HG03280 (cell line): Measurements from ENCODE around the gene MAPK8.
A peak's percentile ranks its signal among the peaks of the same experiment; 100 is the strongest.

Experiments
- ATAC-seq: cut with Tn5 transposase; IDR thresholded peaks from one replicate; pipeline ENCODE4 v1.9.1; 2021; ENCODE audit warnings: mild to moderate bottlenecking, moderate library complexity; ENCODE audit not compliant: unreplicated experiment

The MAPK8 gene

DNA sequence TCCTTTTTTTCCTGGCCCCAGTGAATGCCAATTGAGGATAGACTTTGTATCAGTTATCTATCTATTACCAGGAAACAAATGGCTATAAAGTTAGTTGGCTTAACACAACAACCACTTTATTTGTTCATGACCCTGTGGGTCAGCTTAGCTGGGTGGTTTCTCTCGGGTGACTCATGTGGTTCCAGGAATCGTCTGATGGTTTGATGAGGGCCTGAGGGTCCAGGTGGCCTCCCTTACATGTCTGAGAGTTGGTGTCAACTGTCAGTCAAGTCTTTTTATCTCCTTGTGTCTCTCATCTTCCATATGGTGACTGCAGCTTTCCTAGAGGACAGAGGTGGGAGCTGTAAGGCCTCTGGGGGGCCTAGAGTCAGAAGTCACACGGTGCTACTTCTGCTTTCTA, 15.3 kb upstream of the MAPK8 start:
- no peak for ATAC-seq

DNA sequence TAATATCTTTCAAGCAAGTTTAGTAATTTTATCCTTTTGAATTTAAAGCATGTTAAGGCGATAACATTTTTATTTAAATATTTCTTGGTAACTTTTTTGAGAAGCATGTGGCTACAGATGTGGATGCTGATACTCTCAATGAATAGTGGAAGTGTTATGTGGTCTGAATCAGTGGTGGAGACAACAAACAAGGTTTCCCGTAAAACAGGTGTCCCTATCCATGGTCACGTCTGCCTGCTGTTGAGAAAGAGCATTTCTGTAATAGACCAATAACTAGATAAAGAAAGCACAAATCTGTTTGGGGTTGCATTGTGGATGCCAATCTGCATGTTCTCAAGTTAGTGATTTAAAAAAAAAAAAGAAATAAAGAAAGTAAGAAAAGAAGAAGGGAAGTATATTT, 13.9 kb upstream of the MAPK8 start:
- no peak for ATAC-seq

DNA sequence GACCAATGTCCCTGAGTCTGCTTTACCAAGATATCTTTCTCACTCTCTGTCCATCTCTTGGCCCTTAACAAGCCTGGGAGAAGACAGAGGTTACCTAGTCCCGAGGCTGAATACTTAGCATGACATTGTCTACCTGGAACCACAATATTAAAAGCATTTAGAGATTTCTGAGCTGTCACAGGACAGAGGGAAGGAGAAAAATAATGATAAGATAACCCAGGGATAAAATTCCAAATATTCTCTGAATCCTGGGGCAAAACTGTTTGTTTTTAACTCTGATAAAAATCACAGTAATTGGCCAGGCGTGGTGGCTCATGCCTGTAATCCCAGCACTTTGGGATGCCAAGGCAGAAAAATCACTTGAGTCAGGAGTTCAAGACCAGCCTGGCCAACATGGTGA, 12.0 kb upstream of the MAPK8 start:
- ATAC-seq: no peak

DNA sequence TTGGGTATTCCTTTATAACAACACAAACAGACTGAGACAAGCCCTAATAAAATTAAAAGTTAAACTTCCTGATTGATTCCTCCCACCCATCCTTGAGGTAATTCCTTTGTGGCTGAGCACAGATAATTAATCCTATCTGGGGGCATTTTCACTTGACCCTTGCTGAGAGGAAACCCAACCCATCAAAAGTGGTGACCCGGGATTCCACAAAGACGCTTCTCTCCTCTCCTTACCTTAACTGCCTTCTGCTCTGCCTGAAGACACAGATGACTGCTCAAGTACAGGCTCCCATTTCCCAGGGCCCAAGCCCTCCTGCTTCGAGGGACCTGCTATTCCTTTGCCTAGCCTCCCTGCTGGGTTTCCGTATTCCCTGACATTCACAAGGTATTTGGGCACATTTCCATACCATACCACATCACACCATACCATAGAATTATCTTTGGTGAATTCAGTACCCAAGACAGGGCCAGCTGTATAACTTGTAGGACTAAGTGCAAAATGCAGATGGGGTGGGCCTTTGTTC, 9.8 kb upstream of the MAPK8 start:
- no peak for ATAC-seq

DNA sequence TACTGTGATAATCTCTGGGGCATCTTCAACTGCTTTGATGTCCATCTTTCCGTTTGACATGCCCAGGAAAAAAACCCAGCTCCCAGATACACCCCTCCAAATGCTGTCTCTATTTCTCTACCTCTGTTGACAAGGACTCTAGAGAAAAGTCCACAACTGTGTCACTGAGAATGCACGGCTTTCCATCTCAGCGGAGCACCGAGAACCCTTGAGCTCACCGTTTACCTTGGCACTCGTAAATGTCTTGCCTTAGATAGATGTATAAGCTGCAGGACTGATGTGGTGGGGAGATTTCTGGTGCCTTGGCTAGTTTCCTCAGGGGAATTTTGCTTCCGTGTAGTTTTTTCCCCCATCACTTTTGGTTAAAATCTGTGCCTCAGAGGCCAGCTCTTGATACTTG, 7.4 kb upstream of the MAPK8 start:
- no peak for ATAC-seq

DNA sequence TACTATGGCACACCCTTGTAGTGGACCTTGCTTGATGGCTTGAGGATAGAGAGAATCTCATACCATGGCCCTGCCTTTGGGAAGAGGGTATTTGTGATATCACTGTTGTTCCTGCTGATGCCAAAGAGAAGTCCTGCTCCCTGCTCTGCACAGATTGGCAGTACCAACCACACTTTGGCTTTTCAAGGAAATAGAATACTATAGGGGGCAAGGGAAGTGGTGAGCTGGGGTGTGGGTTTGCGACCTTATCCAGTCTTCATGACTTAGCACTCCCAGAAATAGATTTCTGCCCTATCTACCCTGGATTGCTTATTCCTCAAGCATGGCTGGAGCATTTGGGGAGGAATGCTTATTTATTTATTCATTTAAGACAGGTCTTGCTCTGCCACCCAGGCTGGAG, 6.8 kb upstream of the MAPK8 start:
- no peak for ATAC-seq

DNA sequence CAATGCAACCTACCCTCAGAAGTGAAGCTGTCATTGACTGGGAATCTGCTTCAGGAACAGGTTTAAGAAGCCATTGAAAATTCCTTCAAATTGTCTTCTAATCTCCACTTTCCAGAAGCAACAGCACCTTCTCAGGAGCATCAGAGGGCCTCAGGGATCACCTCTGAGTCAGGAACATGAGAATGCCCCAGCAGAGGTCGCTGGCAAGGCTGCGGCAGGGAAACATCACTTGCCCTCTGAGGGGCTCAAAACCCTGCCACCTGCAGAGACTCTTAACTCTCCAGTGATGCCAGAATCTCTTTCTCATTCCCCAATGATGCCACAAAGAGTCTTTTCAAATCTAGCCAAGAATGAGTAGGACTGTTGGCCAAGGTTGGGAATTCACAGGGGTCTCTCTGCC, 5.9 kb upstream of the MAPK8 start:
- no peak for ATAC-seq

DNA sequence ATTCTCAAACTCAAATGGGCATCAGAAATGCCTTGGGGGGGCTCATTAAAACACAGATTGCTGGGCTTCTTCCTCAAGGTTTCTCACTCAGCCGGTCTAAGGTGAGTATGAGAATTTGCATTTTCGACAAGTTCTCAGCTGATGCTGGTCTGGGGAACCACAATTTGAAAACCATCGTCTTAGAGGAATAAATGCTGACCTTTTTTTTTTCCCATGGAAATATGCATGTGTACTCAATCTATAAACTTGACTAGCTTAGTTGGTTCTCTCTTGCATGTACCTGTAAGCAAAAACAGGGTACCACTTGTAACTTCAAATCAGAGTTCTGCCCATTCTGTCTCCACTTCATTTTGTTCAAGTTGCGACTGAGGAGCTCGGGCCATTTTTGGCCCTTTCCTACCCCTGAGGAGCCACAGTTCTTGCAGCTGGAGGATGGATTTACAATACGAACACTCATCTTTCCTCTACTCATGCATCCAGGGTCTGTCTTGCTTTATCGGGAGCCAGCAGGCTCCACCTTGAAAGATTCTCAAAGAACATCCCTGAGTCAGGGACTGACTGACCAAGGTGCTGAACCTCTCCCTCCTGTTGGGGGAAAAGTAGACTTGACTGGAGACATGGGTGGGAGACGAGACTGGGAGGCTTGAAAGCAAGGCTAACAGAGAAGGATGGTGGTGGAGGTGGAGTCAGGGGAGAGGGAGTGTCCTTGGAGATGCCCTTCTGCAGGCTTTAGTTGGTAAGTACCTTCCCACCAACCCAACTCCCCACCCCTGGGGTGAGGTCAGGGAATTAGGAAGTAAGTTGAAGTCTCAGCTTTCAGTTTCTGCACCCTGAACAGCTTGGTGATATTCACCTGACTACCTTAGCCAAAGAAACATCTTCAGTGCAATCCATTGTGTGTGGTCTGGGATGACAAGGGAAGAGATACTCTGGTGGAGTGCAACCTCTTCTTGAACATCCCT, 3.7 kb upstream of the MAPK8 start:
- no peak for ATAC-seq

DNA sequence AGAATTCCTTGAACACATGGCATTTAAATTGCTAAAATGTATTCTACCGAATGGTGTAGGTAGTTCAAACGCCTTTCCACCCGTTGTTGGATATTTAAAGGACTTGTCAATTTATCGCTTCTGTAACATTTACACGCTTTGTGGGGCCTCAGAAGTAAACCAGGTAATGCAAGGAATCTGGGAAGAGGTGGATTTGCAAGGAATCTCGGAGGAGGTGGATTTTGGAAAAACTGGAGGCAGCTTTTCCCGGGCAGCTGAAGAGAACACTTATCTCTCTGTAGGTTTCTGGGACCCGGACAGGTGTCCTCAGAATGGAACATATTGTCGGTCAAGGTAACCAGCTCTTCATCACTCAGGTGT, 592 bp upstream of the MAPK8 start:
- ATAC-seq: no peak

DNA sequence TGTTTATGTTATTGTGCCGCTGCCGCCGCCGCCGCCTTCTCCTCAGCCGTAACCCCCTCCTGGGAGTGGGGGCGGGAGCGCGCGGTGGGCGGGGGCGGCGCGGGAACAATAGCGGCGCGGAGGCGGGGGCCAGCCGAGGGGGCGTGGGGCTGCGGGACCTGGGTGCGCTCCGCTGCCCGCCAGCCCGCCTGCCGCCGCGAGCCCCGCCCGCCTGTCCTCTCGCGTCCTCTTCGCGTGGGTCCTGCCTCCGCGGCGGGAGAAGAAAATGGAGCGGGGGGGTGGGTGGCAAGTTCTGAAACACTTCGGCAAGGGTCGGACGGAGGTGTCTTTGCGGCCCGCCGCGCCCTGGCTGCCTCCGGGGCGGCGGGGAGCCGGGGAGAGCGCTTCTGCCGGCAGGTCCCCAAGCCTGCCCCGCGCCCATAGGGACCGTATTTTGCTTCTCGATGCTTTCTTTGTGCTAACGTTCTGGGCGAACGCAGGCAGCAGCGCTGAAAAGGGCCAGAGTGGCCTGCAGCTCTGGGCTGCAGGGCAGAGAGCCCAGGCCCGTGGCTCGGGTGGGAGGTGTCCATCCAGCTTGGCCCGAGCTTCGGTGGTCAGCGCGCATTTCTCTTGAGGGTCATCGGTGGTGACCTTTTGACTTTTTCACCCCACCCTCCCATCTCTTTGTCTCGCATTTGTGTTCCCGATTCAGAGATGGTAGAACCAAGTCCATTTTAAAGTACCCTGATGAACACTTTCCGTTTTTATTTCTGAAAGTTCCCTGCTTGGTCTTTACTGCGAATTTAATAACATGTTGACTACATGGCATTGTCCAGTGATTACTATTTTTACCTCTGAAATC, 613 bp downstream of the MAPK8 start:
- peak; percentile 30 for ATAC-seq

DNA sequence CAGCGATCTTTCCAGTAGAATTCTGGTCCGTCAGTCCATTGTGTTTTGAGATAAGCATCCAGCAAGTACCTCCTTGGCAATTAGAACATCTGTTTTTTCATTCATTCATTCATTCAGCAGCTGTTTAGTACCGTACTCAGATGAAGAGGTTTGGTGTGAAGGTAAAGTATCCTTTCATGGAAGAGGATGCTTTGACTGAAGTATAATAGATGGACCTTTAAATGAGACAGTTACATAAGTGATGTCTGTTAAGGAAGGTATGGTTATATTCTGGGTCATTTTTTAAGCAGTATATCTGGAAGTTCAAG, 1.2 kb downstream of the MAPK8 start:
- ATAC-seq: no peak

DNA sequence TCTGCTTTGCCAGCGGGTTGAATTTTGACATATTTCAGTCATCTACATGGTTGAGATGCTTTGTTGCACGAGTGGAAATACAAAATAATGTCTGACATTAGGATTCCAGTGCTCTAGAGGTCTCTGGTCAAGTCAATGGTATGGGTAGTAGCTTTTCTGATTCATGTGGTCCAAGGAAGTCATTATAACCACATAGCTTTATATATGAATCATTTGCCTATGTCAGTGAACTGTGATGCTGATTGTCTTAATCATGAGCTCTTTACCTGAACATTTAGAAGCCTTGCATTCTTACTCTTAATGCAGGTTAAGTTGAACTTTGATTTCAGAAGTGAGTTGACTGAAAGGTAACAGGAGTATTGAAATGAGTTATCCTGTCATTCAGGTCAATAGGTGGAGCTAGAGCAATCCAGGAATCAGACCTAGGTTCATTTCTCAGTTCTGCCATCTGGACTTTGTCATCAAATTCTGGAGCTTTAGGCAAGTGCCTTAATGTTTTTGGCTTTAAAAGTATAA, 3.3 kb downstream of the MAPK8 start:
- ATAC-seq: no peak

DNA sequence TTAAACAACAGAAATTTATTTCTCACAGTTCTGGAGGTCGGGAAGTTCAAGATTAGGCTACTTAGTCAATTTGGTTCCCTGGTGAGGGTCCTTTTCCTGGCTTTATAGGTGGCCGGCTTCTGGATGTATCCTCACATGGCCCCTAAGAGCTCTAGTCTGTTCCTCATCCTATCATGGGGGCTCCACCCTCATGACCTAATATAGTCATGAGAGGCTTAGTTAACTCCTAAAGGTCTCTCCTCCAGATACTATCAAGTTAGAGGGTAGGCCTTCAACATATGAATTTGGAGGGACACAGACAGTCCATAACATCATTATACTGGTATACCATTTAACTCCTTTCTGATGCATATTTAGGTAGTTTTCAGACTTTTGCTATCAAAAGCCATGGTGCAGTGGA, 7.6 kb downstream of the MAPK8 start:
- no peak for ATAC-seq

DNA sequence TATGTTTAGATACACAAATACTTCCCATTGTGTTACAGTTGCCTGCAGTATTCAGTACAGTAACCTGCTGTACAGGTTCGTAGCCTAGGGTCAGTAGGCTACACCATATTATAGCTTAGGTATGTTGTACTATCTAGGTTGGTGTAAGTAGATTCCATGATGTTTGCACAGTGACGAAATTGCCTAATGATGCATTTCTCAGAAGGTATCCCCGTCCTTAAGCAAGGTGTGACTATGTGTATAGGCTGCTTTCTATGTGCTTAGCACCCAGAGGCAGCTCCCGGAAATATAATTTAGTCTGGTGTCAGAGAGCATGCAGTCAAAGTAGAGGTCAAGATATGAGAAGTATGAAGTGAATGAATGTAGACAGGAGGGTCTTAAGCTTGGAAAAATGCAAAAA, 9.8 kb downstream of the MAPK8 start:
- no peak for ATAC-seq

DNA sequence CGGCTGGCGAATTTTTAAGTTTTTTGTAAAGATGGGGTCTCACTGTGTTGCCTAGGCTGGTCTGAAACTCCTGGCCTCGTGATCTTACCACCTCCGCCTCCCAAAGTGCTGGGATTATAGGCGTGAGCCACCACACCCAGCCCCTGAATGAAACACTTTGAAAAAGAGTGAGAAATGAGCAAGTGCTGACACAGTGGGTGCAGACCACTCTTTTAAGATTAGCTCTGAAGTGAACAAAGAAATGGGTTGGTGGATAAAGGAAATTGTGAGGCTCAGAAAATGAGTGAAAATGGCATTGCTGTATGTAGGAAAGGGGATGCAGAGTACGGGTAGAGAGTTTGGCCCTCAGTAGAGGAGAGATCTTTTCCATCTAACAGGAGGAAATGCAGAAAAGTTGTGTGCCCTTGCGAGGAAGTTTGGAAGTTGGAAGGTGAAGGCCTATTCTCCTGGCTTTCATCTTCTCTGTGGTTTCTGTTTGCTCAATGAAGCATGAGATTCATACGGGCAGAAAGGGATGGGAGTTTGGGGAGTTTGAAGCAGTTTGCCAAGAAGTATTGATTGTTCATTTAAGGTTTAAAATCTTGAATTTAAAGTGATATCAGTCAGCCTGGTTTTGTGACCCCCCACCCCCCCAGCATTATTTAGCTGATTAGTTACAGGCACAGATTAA, 11.0 kb downstream of the MAPK8 start:
- ATAC-seq: no peak

DNA sequence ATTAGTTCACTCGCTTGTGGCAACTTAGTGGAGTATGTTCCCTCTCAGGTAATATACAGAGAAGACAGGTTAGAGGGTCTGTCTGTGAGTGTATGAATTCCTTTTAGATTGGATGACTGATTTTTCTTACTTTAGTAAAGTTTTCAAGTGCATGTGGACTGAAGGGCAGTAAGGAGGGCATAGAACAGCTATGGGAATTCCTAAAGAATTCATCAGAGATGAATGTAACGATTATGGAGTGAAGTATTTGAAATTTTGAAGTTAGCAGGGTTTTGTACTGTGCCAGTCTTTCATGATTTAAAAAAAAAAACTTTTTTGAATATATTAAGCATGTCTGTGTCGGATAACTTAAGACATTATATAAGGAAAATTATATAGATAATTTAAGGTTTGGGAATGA, 15.5 kb downstream of the MAPK8 start:
- ATAC-seq: no peak

DNA sequence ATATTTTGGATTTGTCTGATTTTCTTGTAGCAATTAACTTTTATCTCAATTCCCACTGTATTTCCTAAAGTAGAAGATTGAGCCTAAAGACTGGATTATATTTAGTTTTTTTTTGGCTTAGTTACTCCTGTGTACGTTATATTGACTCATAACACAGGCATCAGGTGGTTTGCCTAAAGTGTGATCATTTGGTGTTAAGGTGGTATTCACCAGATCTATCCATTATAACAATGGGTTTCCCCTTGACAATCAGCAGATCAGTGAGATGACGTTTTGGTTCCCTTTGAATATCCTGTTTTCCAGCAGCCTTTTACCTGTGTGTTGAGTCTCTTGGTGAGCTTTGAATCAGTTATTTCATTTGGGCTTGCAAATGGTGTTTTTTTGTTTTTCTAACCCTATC, 18.1 kb downstream of the MAPK8 start:
- ATAC-seq: no peak

DNA sequence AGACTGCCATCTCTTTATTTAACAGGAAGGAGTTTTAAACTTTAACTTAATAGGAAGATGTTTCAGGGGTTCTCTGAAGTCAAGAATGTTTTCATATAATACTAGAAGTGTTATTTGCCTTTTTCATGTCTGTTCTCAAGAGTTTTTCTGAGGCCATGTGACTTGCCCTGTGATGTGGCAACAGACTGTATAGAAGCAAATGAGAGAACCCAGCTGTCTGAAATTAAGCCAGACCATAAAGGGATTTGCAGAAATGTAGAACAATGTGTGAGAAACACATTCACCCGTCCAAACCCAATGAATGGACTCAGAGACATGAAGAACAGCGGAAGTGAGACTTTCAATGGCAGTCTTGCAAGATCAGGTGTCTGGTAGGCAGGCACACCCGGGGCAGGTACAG, 23.8 kb downstream of the MAPK8 start:
- no peak for ATAC-seq

DNA sequence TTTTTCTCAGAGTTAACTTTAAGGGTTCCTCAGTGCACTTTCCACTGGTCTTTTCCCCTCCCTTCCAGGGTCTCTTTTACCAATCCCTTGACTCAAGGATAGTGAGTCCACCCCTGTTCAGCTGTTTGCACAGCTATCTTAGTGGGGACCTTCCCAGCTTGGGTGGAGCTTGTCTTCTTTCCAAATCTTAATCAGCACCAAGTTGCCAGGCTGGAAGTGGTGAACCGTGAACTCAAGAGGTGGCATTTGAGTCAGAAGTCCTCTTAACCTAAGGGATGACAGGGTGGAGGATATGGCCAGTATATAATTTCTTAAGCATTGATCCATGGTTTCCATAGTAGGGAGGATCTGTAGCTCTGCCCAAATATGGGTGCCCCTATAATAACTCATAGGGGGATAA, 25.0 kb downstream of the MAPK8 start:
- ATAC-seq: no peak

DNA sequence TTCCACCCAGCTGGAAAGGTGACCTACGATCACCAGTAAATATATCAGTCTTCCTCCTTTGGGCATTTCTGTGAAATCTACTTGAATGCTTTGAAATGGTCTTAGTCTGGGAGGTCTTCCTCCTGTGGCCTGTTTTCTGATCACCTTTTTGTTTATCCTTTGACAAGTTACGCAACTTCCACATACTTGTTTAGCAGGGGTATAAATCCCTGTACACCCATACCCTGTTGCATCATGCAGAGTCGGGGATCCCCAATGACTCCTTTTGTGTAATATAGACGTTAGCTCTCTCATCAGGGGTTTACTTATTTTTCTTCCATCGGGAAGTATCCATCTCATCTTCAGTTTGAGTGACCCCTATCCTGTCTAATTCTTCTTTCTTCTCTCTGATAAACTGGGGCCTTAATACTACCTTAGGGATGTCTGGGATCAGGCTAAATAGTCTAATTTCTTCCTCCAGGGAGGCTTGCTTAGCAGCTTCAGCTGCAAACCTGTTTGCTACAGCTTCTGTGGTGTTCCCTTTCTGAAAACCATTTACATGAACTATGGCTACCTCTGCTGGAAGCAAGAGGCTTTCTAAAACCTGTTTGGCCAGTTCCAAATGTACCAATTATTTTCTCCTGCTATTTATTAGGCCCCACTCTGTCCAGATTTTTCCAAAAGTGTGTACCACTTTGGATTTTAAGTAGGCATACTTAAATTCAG, 25.8 kb downstream of the MAPK8 start:
- no peak for ATAC-seq

DNA sequence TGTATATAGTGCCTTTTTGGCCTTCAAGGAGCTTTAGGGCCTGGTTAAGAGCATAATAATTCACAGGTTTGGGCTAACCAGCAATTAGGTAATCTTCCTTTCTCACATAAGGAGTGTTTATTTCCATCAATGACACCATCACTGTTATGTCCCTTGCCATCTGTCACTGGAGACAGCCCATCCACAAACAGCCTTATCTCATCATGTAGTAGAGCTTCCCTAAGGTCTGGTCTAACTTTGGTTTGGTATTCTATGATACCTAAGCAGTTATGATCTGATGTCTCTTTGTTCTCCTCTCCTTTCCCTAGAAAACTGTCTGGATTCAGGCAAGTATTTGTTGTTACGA, 26.4 kb downstream of the MAPK8 start:
- ATAC-seq: no peak
